SW 1271 (cell line): Measurements from ENCODE around the gene DKK2.
"Not testable (repeated sequence)": the region's sequence is repeated elsewhere in the genome, so short reads cannot be mapped to it uniquely, and the experiment has no call there.

Experiments used
- DNase-seq, 2 experiments: peaks; one replicate each; lab custom pipeline; 2025; lab: John Stamatoyannopoulos, UW

The DKK2 gene

GRCh38 chr4:106909486-106910188 lies 126.5 kb downstream of the DKK2 start:
- no peak for DNase-seq

- DNase-seq = not testable (repeated sequence)
These were observed 128.1 kb downstream of the DKK2 start for GRCh38 chr4:106908049-106908448.

- no peak for DNase-seq
These were observed 128.9 kb downstream of the DKK2 start for GRCh38 chr4:106907216-106907615.

DNA sequence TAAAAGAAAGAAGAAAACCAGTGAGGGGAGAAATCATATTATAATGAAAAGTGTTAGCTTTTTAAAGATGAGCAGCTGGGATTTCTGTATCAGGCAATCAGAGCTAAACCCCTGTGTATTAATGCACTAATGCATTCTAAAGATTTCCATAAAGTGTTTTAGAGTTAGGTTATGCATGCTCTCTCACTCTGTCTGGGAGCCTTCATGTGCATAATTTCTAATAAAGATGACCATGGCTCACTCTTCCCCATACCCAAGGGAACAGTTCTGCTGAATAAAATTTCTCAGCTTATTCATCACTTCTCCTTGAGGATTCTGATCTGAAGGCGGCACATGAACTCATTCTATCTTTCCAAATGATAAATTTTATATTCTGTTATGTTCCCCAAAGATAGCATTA lies 129.4 kb downstream of the DKK2 start:
- DNase-seq = no peak

GRCh38 chr4:106898621-106899230 lies 137.4 kb downstream of the DKK2 start:
- peak in 1 of 2 experiments; percentile 43 for DNase-seq

GRCh38 chr4:106893903-106894302 lies 142.2 kb downstream of the DKK2 start:
- DNase-seq = no peak

DNA sequence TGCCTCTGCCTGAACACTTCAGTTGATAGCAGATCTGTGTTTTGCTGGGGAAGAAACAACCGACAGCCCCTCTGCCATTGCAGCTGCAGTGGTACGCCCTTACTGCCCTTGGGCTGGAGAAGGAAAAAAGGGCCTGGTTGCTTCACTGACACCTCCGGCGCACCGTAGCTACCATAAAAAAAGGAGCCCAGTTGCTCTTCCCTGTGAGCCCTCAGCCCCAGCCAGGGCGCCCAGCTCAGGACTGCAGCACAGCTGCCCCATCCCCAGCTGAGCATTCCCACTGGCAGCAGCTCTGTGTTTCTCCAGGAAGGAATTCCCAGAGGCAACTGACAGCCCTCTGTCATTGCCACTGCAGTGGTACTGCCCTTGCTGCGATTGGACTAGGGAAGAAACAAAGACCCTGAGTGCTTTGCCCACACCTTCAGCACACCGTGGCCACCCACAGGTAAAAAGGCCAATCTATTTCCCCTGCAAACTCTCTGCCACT lies 142.7 kb downstream of the DKK2 start:
- DNase-seq = no peak

- no peak for DNase-seq
These were observed 143.3 kb downstream of the DKK2 start for GRCh38 chr4:106892786-106893185.

GRCh38 chr4:106875340-106875739 lies 160.8 kb downstream of the DKK2 start:
- DNase-seq = no peak
